ENCODE data around the gene RPS21. TPM values are rescaled to one million over a fixed set of nuclear protein-coding genes. Genes with fewer than 3 reads are reported as not detected.
A peak's percentile ranks its signal among the peaks of the same experiment; 100 is the strongest.

RPS21 gene
- polyA plus RNA-seq, 1 of the 3 experiments (the other 2 are of a cell fraction) = 16,625 TPM

DNA sequence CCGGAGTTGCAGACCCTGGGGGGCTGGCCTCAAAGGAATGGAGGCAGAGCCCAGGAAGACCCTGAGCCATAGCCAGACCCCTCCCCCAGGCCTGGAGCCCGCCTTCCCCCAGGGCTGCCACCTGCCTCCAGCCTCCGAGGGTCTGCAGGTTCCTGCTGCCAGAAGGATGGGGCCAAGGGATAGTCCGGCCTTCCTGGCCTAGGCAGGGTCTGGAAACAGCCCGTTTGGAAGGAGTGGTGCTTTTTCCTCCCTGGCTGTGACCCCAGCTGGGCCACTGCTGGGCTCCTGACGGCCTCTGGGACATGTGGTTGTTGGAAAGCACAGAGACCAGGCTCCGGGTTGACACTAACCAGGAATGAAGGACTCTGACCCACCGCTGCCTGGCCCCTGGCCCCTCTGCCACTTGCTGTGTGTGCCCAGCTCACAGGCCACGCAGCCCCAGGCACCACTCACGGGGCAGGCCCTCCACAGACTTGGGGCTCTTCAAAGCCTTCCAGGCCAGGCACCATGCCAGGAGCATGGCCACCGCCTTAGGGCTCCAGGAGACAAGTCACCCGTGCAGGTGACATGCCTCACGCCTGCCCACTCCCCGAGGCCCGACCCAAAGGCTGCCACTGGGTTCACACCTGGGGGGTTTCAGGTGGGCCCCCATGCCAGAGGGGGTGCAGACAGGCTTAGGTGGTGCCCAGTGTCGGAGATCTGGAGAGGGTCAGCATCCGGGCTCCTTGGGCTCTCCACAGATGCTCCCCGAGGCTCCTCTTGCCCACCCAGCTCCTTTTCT is 15.9 kb upstream of the RPS21 start:
- no peaks in the 10 kb centered on the region for H3K9me3 ChIP-seq
- H3K27ac ChIP-seq (ENCODE audit: low read depth in 2 of 2, low read length in 1 of 2) = peak overlapping the region; percentile 41 to 93; a peak in 3 of 4 replicates
- H3K9me2 ChIP-seq = no peaks in the 10 kb centered on the region
- TF ChIP-seq EP300 (IDR thresholded peaks at IDR 0.05; ENCODE audit: borderline replicate concordance in 1 of 2, low read depth in 1 of 2, low read length in 1 of 2) = no peak
- no peak for TF ChIP-seq CTCF (IDR thresholded peaks at IDR 0.05)
- no peak for TF ChIP-seq PBX3 (IDR thresholded peaks at IDR 0.05)
- TF ChIP-seq GATA2 (CRISPR knock-in tag; IDR thresholded peaks at IDR 0.05) = no peak
- TF ChIP-seq, protein P1, sequence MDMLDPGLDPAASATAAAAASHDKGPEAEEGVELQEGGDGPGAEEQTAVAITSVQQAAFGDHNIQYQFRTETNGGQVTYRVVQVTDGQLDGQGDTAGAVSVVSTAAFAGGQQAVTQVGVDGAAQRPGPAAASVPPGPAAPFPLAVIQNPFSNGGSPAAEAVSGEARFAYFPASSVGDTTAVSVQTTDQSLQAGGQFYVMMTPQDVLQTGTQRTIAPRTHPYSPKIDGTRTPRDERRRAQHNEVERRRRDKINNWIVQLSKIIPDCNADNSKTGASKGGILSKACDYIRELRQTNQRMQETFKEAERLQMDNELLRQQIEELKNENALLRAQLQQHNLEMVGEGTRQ (IDR thresholded peaks at IDR 0.05; ENCODE audit: borderline replicate concordance, low read depth, low read length) = no peak
- TF ChIP-seq TAF1 (IDR thresholded peaks at IDR 0.05; ENCODE audit: borderline replicate concordance, low read depth, low read length) = no peak
- no peak for TF ChIP-seq FOXM1 (IDR thresholded peaks at IDR 0.05; ENCODE audit: low read depth)
- TF ChIP-seq IRF3 (IDR thresholded peaks at IDR 0.05; ENCODE audit: low read depth, low read length) = no peak
- no peak for TF ChIP-seq NRF1 (IDR thresholded peaks at IDR 0.05; ENCODE audit: low read depth, low read length)
- TF ChIP-seq YY1 (IDR thresholded peaks at IDR 0.05; ENCODE audit: low read depth) = no peak
- TF ChIP-seq JUND (IDR thresholded peaks at IDR 0.05) = no peak
- no peak for TF ChIP-seq TEAD4 (IDR thresholded peaks at IDR 0.05; ENCODE audit: borderline replicate concordance, insufficient read depth)
- TF ChIP-seq RCOR1 (IDR thresholded peaks at IDR 0.05; ENCODE audit: low read length) = no peak
- TF ChIP-seq FOSL2 (IDR thresholded peaks at IDR 0.05; ENCODE audit: borderline replicate concordance, low read depth) = no peak
- H2AFZ ChIP-seq (ENCODE audit: low read depth) = no peak overlapping the region
- ChIA-PET CTCF (interaction anchor here (3.8 to 12.0 kb wide), 3 partner anchors 10 to 69 kb away, joined by 13 to 127 read pairs (median 25); partner anchors contain the start of gene ADRM1), POLR2A (interaction anchor here (1.0 kb wide), 1 partner anchor 15 kb away, joined by 5 read pairs; no protein-coding TSS in a partner anchor)
- H3K4me2 ChIP-seq = peak overlapping the region; percentile 84; the same call in 1 of the 2 replicates
- no peak overlapping the region for H3K9ac ChIP-seq
- 60% methylated on average over 1 of the region's 18 CpGs for WGBS (ENCODE audit: low lambda C conversion rate)
- H3K36me3 ChIP-seq (replicated peaks in 1 of 2; ENCODE audit: control insufficient read depth in 1 of 2, insufficient read depth in 2 of 2, low read length in 1 of 2) = no peaks in the 10 kb centered on the region
- no peaks in the 10 kb centered on the region; the same call in 1 of the 2 replicates for H4K20me1 ChIP-seq (ENCODE audit: insufficient read depth)
- H3K27me3 ChIP-seq (ENCODE audit: insufficient read depth) = no peaks in the 10 kb centered on the region
- DNase-seq = no peak
- H3K4me3 ChIP-seq (ENCODE audit: low read depth in 2 of 2, low read length in 1 of 2) = no peak overlapping the region
- H3F3A ChIP-seq (replicated peaks; ENCODE audit: insufficient read depth) = peaks cover 10% of the 10 kb centered on the region
- peaks cover 33 to 68% of the 10 kb centered on the region in 2 experiments; a peak in 3 of 4 replicates for H3K4me1 ChIP-seq (ENCODE audit: control insufficient read depth in 1 of 2, insufficient read depth in 2 of 2, low read depth in 1 of 2, low read length in 1 of 2)
- H3K79me2 ChIP-seq (ENCODE audit: insufficient read depth) = peaks cover 4% of the 10 kb centered on the region; the same call in 1 of the 2 replicates
